Stimulated activated effector memory CD8-positive, alpha-beta T cell treated with anti-CD3 and anti-CD28 coated beads, Interleukin-12 subunit alpha, Interleukin-12 subunit beta, amount 100 ng/mL, for 72 hours (primary cell): Measurements from ENCODE around the gene ZNHIT2.
"Not testable (repeated sequence)": the region's sequence is repeated elsewhere in the genome, so short reads cannot be mapped to it uniquely, and the experiment has no call there.

Experiments used
- ATAC-seq: fragments of 150-1000 bp; cut with Tn5 transposase; 2 replicates; pipeline ENCODE4 v1.10.0; 2021
- DNase-seq, 2 donors: peaks; one replicate each; pipeline ENCODE4 v3.0.0; 2021 to 2022; ENCODE audit warnings: low spot score in 2 of 2
- H3K27ac Mint-ChIP-seq: one replicate; pipeline ENCODE4 v1.8.0; 2022; ENCODE audit warnings: mild to moderate bottlenecking, mixed read lengths
- H3K36me3 Mint-ChIP-seq: one replicate; pipeline ENCODE4 v1.8.0; 2022; ENCODE audit warnings: mild to moderate bottlenecking, mixed read lengths
- H3K4me1 Mint-ChIP-seq: one replicate; pipeline ENCODE4 v1.8.0; 2022; ENCODE audit warnings: mixed read lengths
- H3K4me3 Mint-ChIP-seq: one replicate; pipeline ENCODE4 v1.8.0; 2022; ENCODE audit warnings: mild to moderate bottlenecking, mixed read lengths
- H3K9me3 Mint-ChIP-seq: one replicate; pipeline ENCODE4 v1.8.0; 2022; ENCODE audit warnings: mixed read lengths

Gene ZNHIT2

DNA sequence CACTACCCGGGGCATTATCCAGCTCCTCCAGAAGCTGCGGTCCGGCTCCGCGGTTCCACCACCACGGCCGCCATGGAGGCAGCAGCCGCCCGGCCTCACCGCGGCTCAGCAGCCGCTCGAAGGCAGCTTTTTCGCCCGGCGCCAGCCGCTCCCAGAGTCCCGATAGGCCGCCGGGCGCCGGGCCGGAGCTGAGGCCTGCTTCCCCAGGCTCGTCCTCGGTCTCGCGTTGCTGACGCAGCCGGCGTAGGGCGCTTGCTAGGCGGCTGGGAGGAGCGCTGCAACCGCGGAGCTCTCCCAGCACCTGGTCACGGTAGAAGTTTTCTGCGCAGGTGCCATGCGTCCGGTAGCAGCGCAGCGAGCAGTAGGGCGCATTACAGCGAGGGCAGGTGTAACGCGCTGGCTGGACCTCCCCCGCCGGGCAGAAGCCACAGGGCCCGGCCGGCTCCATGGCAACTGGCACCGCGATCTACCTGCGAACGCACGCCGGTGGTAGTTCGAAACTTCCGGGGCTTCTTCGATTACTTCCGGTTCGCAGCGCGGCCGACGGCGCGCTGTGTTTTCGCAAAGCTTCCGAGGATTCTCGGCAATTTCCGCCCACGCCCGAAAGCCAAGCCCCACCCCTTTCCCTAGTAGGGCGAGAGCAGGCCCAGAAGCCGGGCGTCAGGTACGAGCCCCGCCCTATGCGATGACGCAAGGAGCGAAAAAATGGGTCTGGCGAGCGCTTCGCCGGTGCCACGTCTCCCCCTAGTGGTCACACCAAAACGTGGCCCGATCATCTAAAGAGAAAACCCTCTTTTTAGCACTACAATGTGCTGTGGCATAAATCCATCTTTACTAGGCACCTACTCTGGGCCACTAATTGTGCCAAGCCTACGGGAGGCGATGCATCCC, at the start of gene ZNHIT2:
Gene ZNHIT2 (minus strand): TSS at position 496 of the 891 bp plus-strand sequence. CDS start 48 bp downstream, at position 448.
- Mint-ChIP-seq H3K4me3 (peak within 1 kb of the TSS; percentile 80), H3K27ac (peak within 1 kb of the TSS; percentile 93), H3K4me1 (peaks cover 66% of the 10 kb centered on the region), H3K36me3 (peaks cover 86% of the 10 kb centered on the region), H3K9me3 (no peaks in the 10 kb centered on the region)
- DNase-seq (peak; percentile 99 to 100), ATAC-seq (peak; percentile 72)

- Mint-ChIP-seq H3K9me3 (no peaks in the 10 kb centered on the region), H3K4me1 (peaks cover 14% of the 10 kb centered on the region), H3K27ac (no peak overlapping the region)
These were observed 49.4 kb upstream of the ZNHIT2 start for GRCh38 chr11:65166893-65167292.

GRCh38 chr11:65165410-65166317, 48.2 kb upstream of the ZNHIT2 start:
- DNase-seq (no peak), ATAC-seq (no peak)
- H3K4me3 Mint-ChIP-seq, result no peak overlapping the region
- no peak overlapping the region for H3K27ac Mint-ChIP-seq
- no peaks in the 10 kb centered on the region for H3K36me3 Mint-ChIP-seq
- peaks cover 14% of the 10 kb centered on the region for H3K4me1 Mint-ChIP-seq
- no peaks in the 10 kb centered on the region for H3K9me3 Mint-ChIP-seq

More at GRCh38 chr11:65166893-65167292, 49.4 kb upstream of the ZNHIT2 start:
- DNase-seq, result no peak
- no peak overlapping the region for H3K4me3 Mint-ChIP-seq
- H3K36me3 Mint-ChIP-seq, result no peaks in the 10 kb centered on the region
- no peak for ATAC-seq

- ATAC-seq, result no peak
- H3K9me3 Mint-ChIP-seq, result no peaks in the 10 kb centered on the region
- H3K4me3 Mint-ChIP-seq, result no peak overlapping the region
These were observed 46.2 kb upstream of the ZNHIT2 start for GRCh38 chr11:65163684-65164083.

GRCh38 chr11:65160643-65161042, 43.1 kb upstream of the ZNHIT2 start:
- Mint-ChIP-seq H3K36me3 (no peaks in the 10 kb centered on the region), H3K9me3 (no peaks in the 10 kb centered on the region), H3K4me3 (no peak overlapping the region), H3K4me1 (no peaks in the 10 kb centered on the region), H3K27ac (no peak overlapping the region)
- DNase-seq, result no peak
- ATAC-seq, result no peak

More at GRCh38 chr11:65163684-65164083, 46.2 kb upstream of the ZNHIT2 start:
- no peaks in the 10 kb centered on the region for H3K36me3 Mint-ChIP-seq
- peaks cover 5% of the 10 kb centered on the region for H3K4me1 Mint-ChIP-seq
- no peak for DNase-seq
- no peak overlapping the region for H3K27ac Mint-ChIP-seq

GRCh38 chr11:65159012-65159411, 41.5 kb upstream of the ZNHIT2 start:
- ATAC-seq (no peak), DNase-seq (no peak)
- Mint-ChIP-seq H3K36me3 (no peaks in the 10 kb centered on the region), H3K27ac (no peak overlapping the region), H3K9me3 (no peaks in the 10 kb centered on the region), H3K4me3 (no peak overlapping the region), H3K4me1 (no peaks in the 10 kb centered on the region)

DNA sequence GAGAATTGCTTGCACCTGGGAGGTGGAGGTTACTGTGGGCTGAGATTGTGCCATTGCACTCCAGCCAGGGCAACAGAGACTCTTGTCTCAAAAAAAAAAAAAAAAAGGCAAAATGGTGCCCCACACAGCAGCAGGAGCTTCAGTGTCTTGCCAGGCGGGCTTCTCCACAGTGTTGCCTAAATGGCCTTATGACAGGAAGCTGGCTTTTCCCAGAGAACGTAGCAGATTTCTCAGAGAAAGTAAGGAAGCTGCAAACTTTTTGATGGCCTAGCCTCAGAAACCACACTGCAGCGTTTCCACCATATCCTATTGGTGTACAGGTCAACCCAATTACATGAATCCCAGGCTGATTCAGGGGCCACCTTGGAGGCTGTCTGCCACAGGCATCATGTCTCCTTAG, 39.8 kb upstream of the ZNHIT2 start:
- no peak for ATAC-seq
- peaks cover 7% of the 10 kb centered on the region for H3K4me1 Mint-ChIP-seq

GRCh38 chr11:65156926-65157325, 39.4 kb upstream of the ZNHIT2 start:
- no peaks in the 10 kb centered on the region for H3K36me3 Mint-ChIP-seq

More for the DNA sequence above, 39.8 kb upstream of the ZNHIT2 start:
- Mint-ChIP-seq H3K27ac (no peak overlapping the region), H3K9me3 (no peaks in the 10 kb centered on the region), H3K4me3 (no peak overlapping the region), H3K36me3 (no peaks in the 10 kb centered on the region)
- no peak for DNase-seq

GRCh38 chr11:65156256-65156655, 38.8 kb upstream of the ZNHIT2 start:
- DNase-seq, result no peak
- H3K4me1 Mint-ChIP-seq, result peaks cover 12% of the 10 kb centered on the region
- ATAC-seq, result no peak
- no peaks in the 10 kb centered on the region for H3K36me3 Mint-ChIP-seq
- H3K27ac Mint-ChIP-seq, result no peak overlapping the region
- H3K9me3 Mint-ChIP-seq, result no peaks in the 10 kb centered on the region
- no peak overlapping the region for H3K4me3 Mint-ChIP-seq

More at GRCh38 chr11:65156926-65157325, 39.4 kb upstream of the ZNHIT2 start:
- Mint-ChIP-seq H3K27ac (no peak overlapping the region), H3K9me3 (no peaks in the 10 kb centered on the region), H3K4me3 (no peak overlapping the region), H3K4me1 (peaks cover 10% of the 10 kb centered on the region)
- ATAC-seq (no peak), DNase-seq (no peak)

DNA sequence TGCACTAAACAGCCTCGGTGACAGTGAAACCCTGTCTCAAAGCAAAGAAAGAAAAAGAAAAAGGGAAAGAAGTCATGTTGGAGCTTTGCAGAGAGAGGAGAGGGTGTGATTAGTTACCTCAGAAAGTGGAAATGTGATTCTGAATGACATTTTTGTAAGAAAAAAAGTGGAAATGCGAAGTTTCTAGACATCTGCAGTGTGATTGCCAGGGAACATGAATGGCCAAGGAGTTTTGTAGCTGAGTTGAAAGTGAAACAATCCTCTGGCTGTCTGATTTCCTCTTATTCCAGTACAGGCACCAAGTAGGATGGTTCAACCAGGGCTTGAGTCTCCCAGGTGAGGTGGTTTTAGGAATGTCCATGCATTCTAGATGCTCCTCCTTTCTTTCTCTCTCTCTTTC, 34.6 kb upstream of the ZNHIT2 start:
- ATAC-seq (no peak), DNase-seq (no peak)
- peaks cover 20% of the 10 kb centered on the region for H3K4me1 Mint-ChIP-seq
- H3K9me3 Mint-ChIP-seq, result no peaks in the 10 kb centered on the region
- H3K36me3 Mint-ChIP-seq, result peaks cover 5% of the 10 kb centered on the region
- no peak overlapping the region for H3K4me3 Mint-ChIP-seq
- H3K27ac Mint-ChIP-seq, result peak overlapping the region; percentile 11

- peaks cover 5% of the 10 kb centered on the region for H3K36me3 Mint-ChIP-seq
- no peak for DNase-seq
These were observed 33.9 kb upstream of the ZNHIT2 start for GRCh38 chr11:65151331-65151899.

DNA sequence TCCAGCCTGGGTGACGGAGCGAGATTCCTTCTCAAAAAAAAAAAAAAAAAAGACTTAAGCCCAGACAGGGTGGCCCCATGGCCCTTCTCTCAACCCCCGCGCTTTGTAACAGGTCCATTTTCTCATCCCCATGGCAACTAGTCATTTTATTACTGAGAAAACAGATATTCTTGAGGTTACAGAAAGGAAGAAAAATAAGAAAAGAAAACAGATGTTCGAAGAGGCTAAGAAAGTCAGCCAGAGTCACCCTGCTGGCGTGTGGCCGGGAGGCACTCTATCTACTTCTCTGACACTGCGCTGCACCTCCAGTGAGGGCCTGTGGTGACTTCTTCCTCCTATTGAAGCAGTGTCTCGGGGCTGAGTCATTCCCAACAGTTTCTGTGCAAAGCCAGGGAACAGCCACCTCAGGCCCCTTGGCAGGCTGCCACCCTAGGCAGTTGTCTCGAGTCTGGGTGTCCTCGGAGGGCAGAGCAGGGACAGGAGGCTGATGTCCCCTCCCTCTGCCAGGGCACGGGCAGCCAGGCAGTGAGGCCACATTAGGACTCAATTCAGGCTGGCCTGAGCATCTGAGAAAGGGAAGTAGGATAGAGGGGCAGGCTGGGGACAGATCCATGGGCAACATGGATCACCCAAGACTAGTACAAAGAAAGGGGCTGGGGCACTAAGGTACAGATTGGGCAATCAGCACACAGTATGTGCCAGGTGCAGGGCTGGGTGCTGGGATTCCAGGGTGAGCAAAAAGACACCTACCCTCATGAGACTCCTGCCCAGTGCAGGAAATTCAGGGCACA, 33.2 kb upstream of the ZNHIT2 start:
- ATAC-seq (peak; percentile 93), DNase-seq (no peak)
- Mint-ChIP-seq H3K9me3 (no peaks in the 10 kb centered on the region), H3K27ac (peak overlapping the region; percentile 4), H3K36me3 (peaks cover 5% of the 10 kb centered on the region), H3K4me1 (peaks cover 20% of the 10 kb centered on the region), H3K4me3 (no peak overlapping the region)

More at GRCh38 chr11:65151331-65151899, 33.9 kb upstream of the ZNHIT2 start:
- ATAC-seq, result no peak
- Mint-ChIP-seq H3K9me3 (no peaks in the 10 kb centered on the region), H3K4me1 (peaks cover 20% of the 10 kb centered on the region), H3K4me3 (no peak overlapping the region), H3K27ac (peak overlapping the region; percentile 4)

GRCh38 chr11:65150131-65150508, 32.6 kb upstream of the ZNHIT2 start:
- H3K9me3 Mint-ChIP-seq, H3K4me3 Mint-ChIP-seq, H3K27ac Mint-ChIP-seq, H3K36me3 Mint-ChIP-seq, DNase-seq, ATAC-seq: not testable (repeated sequence)
- peaks cover 20% of the 10 kb centered on the region for H3K4me1 Mint-ChIP-seq

DNA sequence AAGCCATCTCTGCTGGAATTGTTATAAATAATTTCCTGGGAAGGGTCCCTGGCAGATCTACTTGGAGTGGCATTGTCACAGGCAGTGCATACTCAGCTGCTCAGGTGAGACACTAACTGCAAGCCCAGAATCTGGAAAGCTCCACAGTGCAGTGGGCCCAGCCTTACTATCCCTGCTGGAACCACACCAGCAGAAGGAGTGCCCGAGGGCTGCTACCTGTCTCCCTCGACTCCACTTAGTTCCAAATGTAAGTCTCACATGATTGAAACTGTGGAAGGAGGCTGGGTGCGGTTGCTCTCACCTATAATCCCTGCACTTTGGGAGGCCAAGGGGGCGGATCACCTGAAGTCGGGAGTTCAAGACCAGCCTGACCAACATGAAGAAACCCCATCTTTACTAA, 31.2 kb upstream of the ZNHIT2 start:
- Mint-ChIP-seq H3K27ac (no peak overlapping the region), H3K4me1 (peaks cover 20% of the 10 kb centered on the region), H3K36me3 (peaks cover 5% of the 10 kb centered on the region), H3K9me3 (no peaks in the 10 kb centered on the region), H3K4me3 (no peak overlapping the region)
- DNase-seq, result no peak
- ATAC-seq, result no peak
